Measurements from ENCODE around the gene SCP2. TPM values are rescaled to one million over a fixed set of nuclear protein-coding genes. Genes with fewer than 3 reads are reported as not detected.
"Not testable (repeated sequence)": the region's sequence is repeated elsewhere in the genome, so short reads cannot be mapped to it uniquely, and the experiment has no call there.

The SCP2 gene
- total and polyA plus RNA-seq, 8 donors: 130 to 208 (median 148) TPM

DNA sequence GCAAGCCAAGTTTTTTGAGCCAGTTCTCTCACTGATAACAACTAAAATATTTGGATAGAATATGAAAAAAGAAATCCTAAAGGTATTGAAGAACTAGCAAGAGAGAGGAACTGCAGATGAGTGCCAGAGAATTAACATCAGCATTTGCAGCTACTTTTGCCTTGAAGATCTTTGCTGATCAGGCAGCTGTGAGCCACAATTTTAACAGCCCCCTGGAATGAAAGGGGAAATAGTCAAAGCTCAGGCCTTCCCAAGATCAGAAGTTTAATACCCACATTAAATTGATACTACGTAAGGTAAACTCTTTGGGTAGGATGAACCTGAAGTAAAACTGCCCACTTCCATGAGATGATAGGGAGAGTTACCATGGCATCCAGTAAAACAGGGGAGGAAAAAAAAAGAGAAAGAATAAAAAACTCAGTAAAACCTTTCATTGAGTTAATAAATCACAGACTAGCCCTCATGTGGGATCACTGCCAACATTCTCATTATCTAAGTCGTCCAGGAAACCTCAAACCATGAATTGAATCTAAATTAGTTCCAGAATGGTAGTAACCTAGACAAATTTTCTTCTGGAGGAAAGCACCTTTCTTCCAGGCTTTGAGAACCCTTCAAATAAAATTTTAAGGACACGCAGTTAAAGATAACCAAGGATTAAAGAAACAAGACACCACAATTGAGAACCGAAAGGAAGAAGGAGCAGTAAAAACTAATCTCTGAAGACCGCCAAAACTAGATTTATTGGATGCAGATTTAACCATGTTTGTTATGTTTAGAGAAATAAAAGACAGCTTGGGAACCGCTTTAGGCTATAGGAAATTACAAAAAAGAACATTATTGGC is 28.3 kb downstream of the SCP2 start:
- peaks cover 0 to 8% of the 10 kb centered on the region in 2 donors for H3K36me3 ChIP-seq
- intact Hi-C loops (cut with DNase I): no loop called here
- H3K27ac ChIP-seq: no peak overlapping the region
- peak in 2 of 4 donors; percentile 11 to 28 for DNase-seq
- peaks cover 0 to 3% of the 10 kb centered on the region in 2 donors for H3K4me1 ChIP-seq
- H3K4me3 ChIP-seq: no peak overlapping the region
- H3K27me3 ChIP-seq: no peaks in the 10 kb centered on the region
- no peak for ATAC-seq
- TF ChIP-seq, protein P1, sequence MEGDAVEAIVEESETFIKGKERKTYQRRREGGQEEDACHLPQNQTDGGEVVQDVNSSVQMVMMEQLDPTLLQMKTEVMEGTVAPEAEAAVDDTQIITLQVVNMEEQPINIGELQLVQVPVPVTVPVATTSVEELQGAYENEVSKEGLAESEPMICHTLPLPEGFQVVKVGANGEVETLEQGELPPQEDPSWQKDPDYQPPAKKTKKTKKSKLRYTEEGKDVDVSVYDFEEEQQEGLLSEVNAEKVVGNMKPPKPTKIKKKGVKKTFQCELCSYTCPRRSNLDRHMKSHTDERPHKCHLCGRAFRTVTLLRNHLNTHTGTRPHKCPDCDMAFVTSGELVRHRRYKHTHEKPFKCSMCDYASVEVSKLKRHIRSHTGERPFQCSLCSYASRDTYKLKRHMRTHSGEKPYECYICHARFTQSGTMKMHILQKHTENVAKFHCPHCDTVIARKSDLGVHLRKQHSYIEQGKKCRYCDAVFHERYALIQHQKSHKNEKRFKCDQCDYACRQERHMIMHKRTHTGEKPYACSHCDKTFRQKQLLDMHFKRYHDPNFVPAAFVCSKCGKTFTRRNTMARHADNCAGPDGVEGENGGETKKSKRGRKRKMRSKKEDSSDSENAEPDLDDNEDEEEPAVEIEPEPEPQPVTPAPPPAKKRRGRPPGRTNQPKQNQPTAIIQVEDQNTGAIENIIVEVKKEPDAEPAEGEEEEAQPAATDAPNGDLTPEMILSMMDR (IDR thresholded peaks at IDR 0.05): no peak
- no peaks in the 10 kb centered on the region for H3K9me3 ChIP-seq

DNA sequence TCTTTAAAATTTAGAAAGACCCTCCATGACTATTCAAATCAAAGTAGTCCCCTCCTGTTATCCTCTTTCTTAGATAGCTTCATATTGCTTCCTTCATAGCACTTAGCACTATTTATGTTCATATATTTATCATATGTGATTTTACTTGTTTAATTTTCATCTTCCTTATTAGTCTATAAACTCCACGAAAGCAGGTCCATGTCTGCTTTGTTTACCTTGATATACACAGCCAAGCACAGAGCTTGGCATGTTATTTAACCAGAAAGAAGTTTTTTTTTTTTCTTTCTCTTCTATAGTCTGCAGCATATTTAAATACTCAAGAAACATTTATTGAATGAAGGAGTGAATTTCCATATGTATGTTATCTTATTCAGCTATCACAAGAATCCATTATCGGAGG is 36.0 kb downstream of the SCP2 start:
- intact Hi-C loops (cut with DNase I): no loop called here
- DNase-seq (no peak), ATAC-seq (no peak)
- H3K36me3 ChIP-seq: peaks cover 0 to 20% of the 10 kb centered on the region in 2 donors
- H3K9me3 ChIP-seq: no peaks in the 10 kb centered on the region
- no peaks in the 10 kb centered on the region for H3K4me1 ChIP-seq
- H3K27me3 ChIP-seq: no peaks in the 10 kb centered on the region
- no peak overlapping the region for H3K4me3 ChIP-seq
- no peak overlapping the region for H3K27ac ChIP-seq
- TF ChIP-seq, protein P1 (IDR thresholded peaks at IDR 0.05): no peak

DNA sequence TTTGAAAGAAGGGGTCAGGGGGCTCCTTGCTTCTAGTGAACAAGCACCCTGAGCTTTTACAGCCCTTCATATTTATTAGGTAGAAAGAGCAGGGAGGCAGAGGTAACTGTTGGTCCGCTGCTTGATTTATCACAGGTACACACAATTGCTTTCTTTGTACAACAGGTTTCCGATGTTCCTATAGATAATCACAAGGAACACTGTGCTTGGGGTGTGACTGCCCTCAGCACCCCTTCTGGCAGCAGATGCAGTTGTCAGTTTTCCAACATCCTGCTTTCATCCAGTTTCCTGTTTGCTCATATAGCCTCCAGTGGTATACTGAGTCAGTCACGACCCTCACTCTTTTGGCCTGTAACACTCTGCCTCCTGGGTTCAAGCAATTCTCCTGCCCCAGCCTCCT is 40.6 kb downstream of the SCP2 start:
- DNase-seq (no peak), ATAC-seq (no peak)
- intact Hi-C loops (cut with DNase I): no loop called here
- TF ChIP-seq, protein P1 (IDR thresholded peaks at IDR 0.05): no peak
- no peaks in the 10 kb centered on the region for H3K4me1 ChIP-seq
- no peaks in the 10 kb centered on the region for H3K27me3 ChIP-seq
- H3K27ac ChIP-seq: no peak overlapping the region
- peaks cover 0 to 7% of the 10 kb centered on the region in 2 donors for H3K36me3 ChIP-seq
- no peaks in the 10 kb centered on the region for H3K9me3 ChIP-seq
- no peak overlapping the region for H3K4me3 ChIP-seq

DNA sequence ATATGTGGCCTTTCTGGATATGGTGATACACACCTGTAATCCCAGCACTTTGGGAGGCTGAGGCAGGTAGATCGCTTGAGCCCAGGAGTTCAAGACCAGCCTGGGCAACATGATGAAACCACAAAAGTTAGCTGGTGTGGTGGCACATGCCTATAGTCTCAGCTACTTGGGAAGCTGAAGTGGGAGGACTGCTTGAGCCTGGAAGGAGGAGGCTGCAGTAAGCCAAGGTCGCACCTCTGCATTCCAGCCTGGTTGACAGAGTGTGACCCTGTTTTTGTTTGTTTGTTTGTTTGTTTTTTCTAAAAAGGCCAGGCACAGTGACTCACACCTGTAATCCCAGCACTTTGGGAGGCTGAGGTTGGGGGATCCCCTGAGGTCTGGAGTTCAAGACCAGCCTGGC is 42.2 kb downstream of the SCP2 start:
- ATAC-seq; H3K27ac ChIP-seq; H3K36me3 ChIP-seq; intact Hi-C loops (cut with DNase I); H3K27me3 ChIP-seq; H3K4me3 ChIP-seq; H3K9me3 ChIP-seq; DNase-seq; H3K4me1 ChIP-seq: not testable (repeated sequence)

DNA sequence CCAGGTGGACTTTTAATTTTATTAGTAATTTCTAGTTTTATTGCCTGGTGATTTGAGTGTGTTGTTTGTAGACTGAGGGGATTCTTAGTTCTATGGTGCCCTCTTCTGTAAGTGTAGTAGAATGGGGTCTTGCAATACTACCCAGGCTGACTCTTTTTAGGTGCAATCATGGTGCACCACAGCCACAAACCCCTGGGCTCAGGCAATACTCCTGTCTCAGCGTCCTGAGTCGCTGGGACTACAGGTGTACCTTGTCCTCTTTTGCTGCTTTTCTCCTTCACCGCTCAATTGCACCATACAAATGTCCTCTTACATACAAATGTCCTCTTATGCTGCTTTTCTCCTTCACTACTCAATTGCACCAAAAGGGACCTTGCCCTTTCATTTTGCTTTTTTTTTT is 43.1 kb downstream of the SCP2 start:
- no peak for ATAC-seq
- H3K27ac ChIP-seq: no peak overlapping the region

More for the DNA sequence above, 43.1 kb downstream of the SCP2 start:
- TF ChIP-seq, protein P1 (IDR thresholded peaks at IDR 0.05): no peak
- Histone ChIP-seq H3K27me3 (no peaks in the 10 kb centered on the region), H3K4me3 (no peak overlapping the region), H3K36me3 (peaks cover 0 to 2% of the 10 kb centered on the region in 2 donors), H3K9me3 (no peaks in the 10 kb centered on the region), H3K4me1 (no peaks in the 10 kb centered on the region)
- DNase-seq: peak in 1 of 4 donors; percentile 7
- intact Hi-C loops (cut with DNase I): no loop called here
